Measurements from ENCODE around the gene FOXJ1. TPM values are rescaled to one million over a fixed set of nuclear protein-coding genes. Genes with fewer than 3 reads are reported as not detected.

FOXJ1 gene
- total and polyA plus RNA-seq, 2 of the 4 experiments (the other 2 are of a cell fraction) = 0.05 TPM; not detected in 1

GRCh38 chr17:76125391-76125675, 15.7 kb downstream of the FOXJ1 start:
- ATAC-seq (ENCODE audit: low read depth) = no peak
- H3K9me1 ChIP-seq (ENCODE audit: insufficient read depth, low read length) = no peaks in the 10 kb centered on the region
- no peak for TF ChIP-seq POLR2A (IDR thresholded peaks at IDR 0.05; ENCODE audit: low read depth, low read length)
- no peak for TF ChIP-seq MAFK (IDR thresholded peaks at IDR 0.05; ENCODE audit: low read depth, low read length)
- TF ChIP-seq CEBPB (IDR thresholded peaks at IDR 0.05; ENCODE audit: low read depth, low read length) = no peak
- H3K4me1 ChIP-seq (ENCODE audit: control insufficient read depth, insufficient read depth, low read length) = peaks cover 3% of the 10 kb centered on the region; the same call in 1 of the 2 replicates
- no peak overlapping the region for H3K4me2 ChIP-seq (ENCODE audit: low read depth, low read length)
- peaks cover 16% of the 10 kb centered on the region for H3K27me3 ChIP-seq (ENCODE audit: control insufficient read depth, insufficient read depth, low read length)
- in situ Hi-C loops (cut with MboI; ENCODE audit: low sequenced_read_pairs) (no loop called here), dilution Hi-C loops (cut with HindIII; ENCODE audit: low sequenced_read_pairs, unreplicated experiment) (no loop called here), intact Hi-C loops (cut with micrococcal nuclease) (no loop called here)
- no peak overlapping the region for H2BK5ac ChIP-seq (ENCODE audit: low read depth, low read length, poor library complexity, severe bottlenecking)
- no peak for DNase-seq
- ChIA-PET CTCF (interaction anchor here (3.1 kb wide), 1 partner anchor 154 kb away, joined by 14 read pairs; no protein-coding TSS in a partner anchor), POLR2A (ENCODE audit: unreplicated experiment) (interaction anchor here (0.6 kb wide), 1 partner anchor 58 kb away, joined by 12 read pairs; no protein-coding TSS in a partner anchor)
- WGBS, 2 experiments (ENCODE audit: extremely low coverage in 2 of 2, insufficient read length in 1 of 2) = no CpG with 5 or more reads among the region's 5 CpGs
- H4K91ac ChIP-seq (ENCODE audit: insufficient read depth, low read depth, low read length) = no peak overlapping the region
- H4K8ac ChIP-seq (ENCODE audit: low read depth in 2 of 2, low read length in 2 of 2) = no peak overlapping the region
- H2BK120ac ChIP-seq (ENCODE audit: low read depth, low read length) = no peak overlapping the region
- no peaks in the 10 kb centered on the region for H3K9me3 ChIP-seq (ENCODE audit: control insufficient read depth, insufficient read depth, low read length)
- no peak overlapping the region for H2AK9ac ChIP-seq (replicated peaks; ENCODE audit: low read depth, low read length, poor library complexity)
- BruUV-seq (replicated peaks) = no TSS peak
- H2BK20ac ChIP-seq (ENCODE audit: low read depth, low read length) = no peak overlapping the region
- H2AFZ ChIP-seq (replicated peaks; ENCODE audit: low read length, poor library complexity) = no peak overlapping the region
- no peak overlapping the region for H3K4ac ChIP-seq (ENCODE audit: low read depth, low read length)
- H2AK5ac ChIP-seq (ENCODE audit: low read depth, low read length) = no peak overlapping the region
- H3K27ac ChIP-seq (ENCODE audit: insufficient read depth, low read length) = no peak overlapping the region
- H3K14ac ChIP-seq (replicated peaks; ENCODE audit: low read depth, low read length) = no peak overlapping the region
- H3K56ac ChIP-seq (ENCODE audit: extremely low read depth, insufficient read depth, low read length) = no peak overlapping the region
- H3K79me1 ChIP-seq (ENCODE audit: low read depth in 1 of 2, low read length in 2 of 2) = no peaks in the 10 kb centered on the region
- no peak overlapping the region for H4K5ac ChIP-seq (ENCODE audit: low read depth, low read length)
- H3K4me3 ChIP-seq (ENCODE audit: insufficient read depth, low read depth, low read length) = no peak overlapping the region
- H3K18ac ChIP-seq (ENCODE audit: low read depth, low read length) = no peak overlapping the region
- no peaks in the 10 kb centered on the region for H4K20me1 ChIP-seq (ENCODE audit: insufficient read depth, low read length)
- no peak overlapping the region for H3K23ac ChIP-seq (ENCODE audit: low read depth, low read length)
- no peaks in the 10 kb centered on the region for H3K36me3 ChIP-seq (ENCODE audit: control insufficient read depth, insufficient read depth, low read length)
- no peak overlapping the region for H3K9ac ChIP-seq (ENCODE audit: low read depth, low read length)
- H2BK15ac ChIP-seq (ENCODE audit: low read depth, low read length) = no peak overlapping the region

All from IMR-90 (cell line).